ENCODE measurements around the gene TTLL3.
"Not testable (repeated sequence)": the region's sequence is repeated elsewhere in the genome, so short reads cannot be mapped to it uniquely, and the experiment has no call there.

The TTLL3 gene

GRCh38 chr3:9875448-9875847 is 65.4 kb downstream of the TTLL3 start:
- DNase-seq = no peak

GRCh38 chr3:9876255-9876654 is 66.2 kb downstream of the TTLL3 start:
- DNase-seq = not testable (repeated sequence)

- DNase-seq = no peak
These were observed 66.9 kb downstream of the TTLL3 start for GRCh38 chr3:9876991-9877390.

GRCh38 chr3:9878700-9879099 is 68.6 kb downstream of the TTLL3 start:
- DNase-seq = no peak

- DNase-seq = no peak
These were observed 69.9 kb downstream of the TTLL3 start, which contains the start of gene CIDEC for GRCh38 chr3:9879830-9880549. CIDEC (minus strand) TSS chr3:9880253; CDS start chr3:9878486, 1,767 bp downstream.

- no peak for DNase-seq
These were observed 71.4 kb downstream of the TTLL3 start for GRCh38 chr3:9881441-9881840.

GRCh38 chr3:9883706-9884554 is 73.9 kb downstream of the TTLL3 start:
- no peak for DNase-seq

GRCh38 chr3:9884555-9885165 is 74.6 kb downstream of the TTLL3 start:
- DNase-seq = no peak
